ENCODE results near the gene XG. TPM values are rescaled to one million over a fixed set of nuclear protein-coding genes. Genes with fewer than 3 reads are reported as not detected.
A peak's percentile ranks its signal among the peaks of the same experiment; 100 is the strongest.
"Not testable (repeated sequence)": the region's sequence is repeated elsewhere in the genome, so short reads cannot be mapped to it uniquely, and the experiment has no call there.

XG gene
- total and polyA plus RNA-seq, 7 donors = 0.03 to 1.1 TPM; not detected in 5

DNA sequence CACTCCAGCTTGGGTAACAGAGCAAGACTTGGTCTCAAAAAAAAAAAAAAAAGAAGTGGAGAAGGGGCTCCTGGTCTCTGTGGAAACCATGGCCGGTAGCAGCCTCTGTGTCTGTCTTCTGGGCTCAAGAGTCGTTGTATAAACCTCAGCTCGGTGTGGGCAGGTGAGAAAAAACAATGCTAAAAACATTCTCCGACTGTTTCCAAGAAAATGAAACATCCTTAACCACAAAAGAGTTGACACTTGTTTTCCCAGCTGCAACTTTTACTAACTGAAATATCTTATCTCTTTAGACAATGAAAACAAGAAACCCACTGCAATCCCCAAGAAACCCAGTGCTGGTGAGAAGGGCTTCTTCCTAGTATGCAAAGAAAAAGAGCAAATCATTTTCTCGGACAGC lies 34.5 kb upstream of the XG start:
- H3K27ac ChIP-seq = no peak overlapping the region
- peak; percentile 9 for DNase-seq
- no peaks in the 10 kb centered on the region for H3K27me3 ChIP-seq
- no peak overlapping the region for H3K4me3 ChIP-seq
- no peak for TF ChIP-seq EP300 (IDR thresholded peaks at IDR 0.05)
- no peak for TF ChIP-seq POLR2AphosphoS5 (IDR thresholded peaks at IDR 0.05)
- no peak for TF ChIP-seq POLR2A (IDR thresholded peaks at IDR 0.05)
- TF ChIP-seq, protein P1, sequence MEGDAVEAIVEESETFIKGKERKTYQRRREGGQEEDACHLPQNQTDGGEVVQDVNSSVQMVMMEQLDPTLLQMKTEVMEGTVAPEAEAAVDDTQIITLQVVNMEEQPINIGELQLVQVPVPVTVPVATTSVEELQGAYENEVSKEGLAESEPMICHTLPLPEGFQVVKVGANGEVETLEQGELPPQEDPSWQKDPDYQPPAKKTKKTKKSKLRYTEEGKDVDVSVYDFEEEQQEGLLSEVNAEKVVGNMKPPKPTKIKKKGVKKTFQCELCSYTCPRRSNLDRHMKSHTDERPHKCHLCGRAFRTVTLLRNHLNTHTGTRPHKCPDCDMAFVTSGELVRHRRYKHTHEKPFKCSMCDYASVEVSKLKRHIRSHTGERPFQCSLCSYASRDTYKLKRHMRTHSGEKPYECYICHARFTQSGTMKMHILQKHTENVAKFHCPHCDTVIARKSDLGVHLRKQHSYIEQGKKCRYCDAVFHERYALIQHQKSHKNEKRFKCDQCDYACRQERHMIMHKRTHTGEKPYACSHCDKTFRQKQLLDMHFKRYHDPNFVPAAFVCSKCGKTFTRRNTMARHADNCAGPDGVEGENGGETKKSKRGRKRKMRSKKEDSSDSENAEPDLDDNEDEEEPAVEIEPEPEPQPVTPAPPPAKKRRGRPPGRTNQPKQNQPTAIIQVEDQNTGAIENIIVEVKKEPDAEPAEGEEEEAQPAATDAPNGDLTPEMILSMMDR (IDR thresholded peaks at IDR 0.05) = no peak
- intact Hi-C loops (cut with DNase I) = no loop called here
- H3K9me3 ChIP-seq = no peaks in the 10 kb centered on the region
- peaks cover 0 to 23% (median 3%) of the 10 kb centered on the region in 4 donors for H3K4me1 ChIP-seq
- WGBS, 2 donors = 48 to 83% methylated on average over 5 of the region's 5 CpGs
- H3K36me3 ChIP-seq = peaks cover 0 to 93% (median 35%) of the 10 kb centered on the region in 4 donors

DNA sequence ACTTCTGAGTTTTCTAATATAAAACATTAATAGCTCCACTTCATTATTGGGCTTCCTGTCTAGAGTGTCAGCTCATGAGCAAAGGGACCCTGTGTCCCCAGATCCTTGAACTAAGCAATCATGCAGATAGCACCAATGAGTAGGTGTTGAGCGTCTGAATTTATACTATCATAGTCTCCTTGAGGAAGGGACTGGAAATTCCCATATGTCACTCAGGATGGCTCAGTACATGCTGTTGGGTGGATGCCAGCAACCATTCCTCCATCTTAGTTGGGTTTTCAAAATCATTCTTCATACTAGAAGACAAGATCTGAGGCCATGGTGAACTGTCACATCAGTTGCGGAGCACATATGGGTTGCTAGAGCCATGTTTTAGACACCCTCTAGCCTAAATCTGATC lies 33.0 kb upstream of the XG start:
- H3K27me3 ChIP-seq = no peaks in the 10 kb centered on the region
- DNase-seq = peak; percentile 13
- 95 to 97% methylated on average over 2 of the region's 2 CpGs for WGBS, 2 donors
- no peak overlapping the region for H3K27ac ChIP-seq
- no peak overlapping the region for H3K4me3 ChIP-seq
- TF ChIP-seq EP300 (IDR thresholded peaks at IDR 0.05) = no peak
- TF ChIP-seq, protein P1 (IDR thresholded peaks at IDR 0.05) = no peak
- no peak for TF ChIP-seq POLR2AphosphoS5 (IDR thresholded peaks at IDR 0.05)
- TF ChIP-seq POLR2A (IDR thresholded peaks at IDR 0.05) = no peak
- no peaks in the 10 kb centered on the region for H3K9me3 ChIP-seq
- H3K4me1 ChIP-seq = peaks cover 0 to 8% (median 3%) of the 10 kb centered on the region in 4 donors
- H3K36me3 ChIP-seq = peaks cover 9 to 96% (median 49%) of the 10 kb centered on the region in 4 donors
- intact Hi-C loops (cut with DNase I) = no loop called here

DNA sequence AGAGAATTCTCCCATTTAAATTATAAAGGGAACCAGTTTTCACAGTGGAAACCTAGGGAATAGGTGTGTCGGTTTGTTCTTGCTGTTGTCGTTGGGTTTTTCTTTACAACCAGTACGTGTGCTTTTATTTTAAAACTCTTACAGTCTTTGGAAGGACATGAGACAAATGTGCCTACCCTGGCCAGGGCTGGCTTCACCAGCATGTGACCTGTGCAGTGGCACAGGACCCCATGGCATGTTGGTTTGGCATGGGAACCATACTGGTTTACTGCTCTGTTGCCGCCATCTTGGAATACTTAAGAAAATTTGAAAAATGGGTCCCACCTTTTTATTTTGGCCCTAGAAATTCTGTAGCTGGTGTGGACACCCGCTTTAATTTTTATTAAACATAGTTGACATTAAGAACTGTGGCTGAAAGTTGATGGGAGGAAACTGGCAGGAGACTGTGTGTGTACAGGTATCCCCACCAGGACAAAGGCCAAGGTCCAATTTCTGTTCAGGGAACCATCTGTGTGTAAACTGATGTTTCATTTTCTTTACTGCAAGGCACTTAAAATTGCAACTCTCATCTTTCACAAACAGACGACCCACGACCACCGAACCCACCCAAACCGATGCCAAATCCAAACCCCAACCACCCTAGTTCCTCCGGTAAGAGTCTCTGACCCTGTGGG lies 31.9 kb upstream of the XG start:
- peak; percentile 15 for DNase-seq
- Histone ChIP-seq H3K27ac (no peak overlapping the region), H3K36me3 (peaks cover 9 to 100% (median 56%) of the 10 kb centered on the region in 4 donors), H3K4me1 (peaks cover 0 to 6% (median 0%) of the 10 kb centered on the region in 4 donors), H3K4me3 (no peak overlapping the region), H3K27me3 (no peaks in the 10 kb centered on the region), H3K9me3 (no peaks in the 10 kb centered on the region)
- TF ChIP-seq POLR2A (IDR thresholded peaks at IDR 0.05) = no peak
- TF ChIP-seq, protein P1 (IDR thresholded peaks at IDR 0.05) = no peak
- TF ChIP-seq POLR2AphosphoS5 (IDR thresholded peaks at IDR 0.05) = no peak
- no peak for TF ChIP-seq EP300 (IDR thresholded peaks at IDR 0.05)
- intact Hi-C loops (cut with DNase I) = no loop called here
- WGBS, 2 donors = 93 to 94% methylated on average over 10 of the region's 10 CpGs

DNA sequence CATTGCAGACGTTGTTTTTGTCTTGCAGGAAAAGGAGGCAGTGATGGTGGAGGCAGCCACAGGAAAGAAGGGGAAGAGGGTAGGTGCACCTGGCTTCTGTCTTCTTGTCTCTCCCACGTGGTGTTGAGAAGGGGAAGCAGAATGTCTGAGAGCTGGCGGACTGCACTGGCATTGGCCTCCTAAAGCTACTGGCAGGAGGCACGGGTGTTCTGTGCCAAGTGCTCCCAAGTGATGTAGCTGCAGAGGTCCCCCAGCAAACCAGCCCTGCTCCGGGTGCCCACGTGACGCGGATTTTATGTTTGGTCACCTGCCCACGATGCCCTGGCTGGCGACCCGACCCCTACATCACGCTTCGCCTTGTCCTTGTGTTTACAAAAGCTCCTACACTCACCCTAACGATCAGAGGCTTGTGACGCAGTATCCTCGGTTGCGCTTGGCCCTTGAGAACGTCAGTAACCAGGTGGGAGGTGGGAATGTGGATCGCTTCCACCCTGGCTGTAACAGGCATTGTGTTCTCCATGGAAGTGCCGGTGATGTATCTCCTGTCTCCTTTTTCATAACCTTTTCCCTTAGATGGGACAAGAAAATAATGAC lies 28.5 kb upstream of the XG start:
- intact Hi-C loops (cut with DNase I) = no loop called here
- Histone ChIP-seq H3K4me1 (peaks cover 0 to 6% (median 0%) of the 10 kb centered on the region in 4 donors), H3K27ac (peak overlapping the region in 1 of 4 donors; percentile 44), H3K27me3 (no peaks in the 10 kb centered on the region), H3K4me3 (no peak overlapping the region), H3K36me3 (peaks cover 9 to 100% (median 73%) of the 10 kb centered on the region in 4 donors), H3K9me3 (no peaks in the 10 kb centered on the region)
- DNase-seq = peak; percentile 66
- peak in 1 of 4 donors; percentile 47 for TF ChIP-seq POLR2AphosphoS5 (IDR thresholded peaks at IDR 0.05)
- TF ChIP-seq EP300 (IDR thresholded peaks at IDR 0.05) = no peak
- WGBS, 2 donors = 90 to 94% methylated on average over 20 of the region's 20 CpGs

DNA sequence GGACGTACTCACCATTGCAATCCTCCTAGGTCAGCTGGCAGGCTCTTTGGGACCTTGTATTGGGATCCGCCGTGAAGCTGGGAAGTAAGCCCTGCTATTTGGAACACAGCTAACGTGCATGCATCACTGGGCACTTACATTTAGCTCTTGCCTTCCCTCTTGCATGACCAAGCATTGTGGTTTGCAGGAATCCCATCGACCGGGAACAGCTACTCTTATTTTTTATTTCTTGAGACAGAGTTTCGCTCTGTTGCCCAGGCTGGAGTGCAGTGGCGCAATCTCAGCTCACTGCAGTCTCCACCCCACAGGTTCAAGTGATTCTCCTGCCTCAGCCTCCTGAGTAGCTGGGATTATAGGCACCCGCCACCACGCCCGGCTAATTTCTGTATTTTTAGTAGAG lies 24.6 kb upstream of the XG start:
- peak; percentile 25 for DNase-seq
- H3K9me3 ChIP-seq; H3K4me3 ChIP-seq; intact Hi-C loops (cut with DNase I); H3K4me1 ChIP-seq; H3K27me3 ChIP-seq; H3K27ac ChIP-seq: not testable (repeated sequence)
- peaks cover 9 to 100% (median 71%) of the 10 kb centered on the region in 4 donors for H3K36me3 ChIP-seq
- WGBS, 2 donors = 93 to 95% methylated on average over 11 of the region's 11 CpGs
